IMR-90 (cell line): ENCODE results near the gene ATRAID. TPM values are rescaled to one million over a fixed set of nuclear protein-coding genes. Genes with fewer than 3 reads are reported as not detected.

Experiments used
- ATAC-seq: fragments of 200-7000 bp; cut with Tn5 transposase; 2 replicates; pipeline ENCODE4 v1.9.1; 2020; ENCODE audit warnings: low read depth, mild to moderate bottlenecking, moderate library complexity
- BruUV-seq: library from RNA; stranded (reverse); fragments of 400-500 nt; replicated peaks from 2 replicates; lab custom pipeline; 2021; lab: Mats Ljungman, UMichigan
- CTCF ChIA-PET: fragments of 300-600 bp; formaldehyde crosslinking; extraction: SDS; loops from one replicate; lab custom pipeline; 2021; ENCODE audit warnings: antibody characterized with exemption; lab: Yijun Ruan, JAX
- POLR2A ChIA-PET: fragments of 300-600 bp; sonication (Branson Sonifier 250); formaldehyde crosslinking; loops from one replicate; lab custom pipeline; 2022; ENCODE audit warnings: antibody characterized with exemption; ENCODE audit not compliant: unreplicated experiment; lab: Charles Lee
- DNase-seq: peaks from one replicate; pipeline ENCODE4 v3.0.0; 2013
- H2AFZ ChIP-seq: replicated peaks from 2 replicates; pipeline ENCODE3; 2013; ENCODE audit warnings: low read length, mild to moderate bottlenecking; ENCODE audit not compliant: poor library complexity
- H2AK5ac ChIP-seq: 2 replicates; pipeline ENCODE4 v1.6.1; 2013; ENCODE audit warnings: low read depth, low read length, inconsistent platforms
- H2AK9ac ChIP-seq: replicated peaks from 2 replicates; pipeline ENCODE3; 2013; ENCODE audit warnings: mild to moderate bottlenecking, low read depth, low read length, moderate library complexity; ENCODE audit not compliant: poor library complexity
- H2BK120ac ChIP-seq: 2 replicates; pipeline ENCODE4 v1.6.1; 2013; ENCODE audit warnings: low read depth, low read length, inconsistent platforms
- H2BK15ac ChIP-seq: 3 replicates; pipeline ENCODE4 v1.6.1; 2013; ENCODE audit warnings: low read depth, low read length, inconsistent platforms
- H2BK20ac ChIP-seq: 2 replicates; pipeline ENCODE4 v1.6.1; 2013; ENCODE audit warnings: low read depth, mild to moderate bottlenecking, inconsistent platforms, low read length, moderate library complexity
- H2BK5ac ChIP-seq: 2 replicates; pipeline ENCODE4 v1.6.1; 2013; ENCODE audit warnings: mild to moderate bottlenecking, low read depth, low read length, inconsistent platforms; ENCODE audit not compliant: poor library complexity, severe bottlenecking
- H3K14ac ChIP-seq: replicated peaks from 2 replicates; pipeline ENCODE4 v1.6.1; 2013; ENCODE audit warnings: low read depth, low read length, inconsistent platforms
- H3K18ac ChIP-seq: 2 replicates; pipeline ENCODE4 v1.6.1; 2013; ENCODE audit warnings: low read depth, low read length, control low read depth
- H3K23ac ChIP-seq: 2 replicates; pipeline ENCODE4 v1.6.1; 2013; ENCODE audit warnings: low read depth, low read length, inconsistent platforms
- H3K27ac ChIP-seq: 2 replicates; pipeline ENCODE4 v1.5.1; 2013; ENCODE audit warnings: mild to moderate bottlenecking, control low read depth, low read length; ENCODE audit not compliant: insufficient read depth
- H3K27me3 ChIP-seq: 2 replicates; pipeline ENCODE4 v1.6.1; 2013; ENCODE audit warnings: low read length; ENCODE audit not compliant: control insufficient read depth, insufficient read depth
- H3K36me3 ChIP-seq: 2 replicates; pipeline ENCODE4 v1.6.1; 2013; ENCODE audit warnings: low read length, mixed read lengths; ENCODE audit not compliant: control insufficient read depth, insufficient read depth
- H3K4ac ChIP-seq: 2 replicates; pipeline ENCODE4 v1.6.1; 2013; ENCODE audit warnings: low read depth, low read length, inconsistent platforms
- H3K4me1 ChIP-seq: 2 replicates; pipeline ENCODE4 v1.6.1; 2013; ENCODE audit warnings: low read length, mixed read lengths; ENCODE audit not compliant: control insufficient read depth, insufficient read depth
- H3K4me2 ChIP-seq: 2 replicates; pipeline ENCODE4 v1.6.1; 2013; ENCODE audit warnings: low read depth, mild to moderate bottlenecking, control low read depth, low read length, moderate library complexity
- H3K4me3 ChIP-seq: 2 replicates; pipeline ENCODE4 v1.5.1; 2013; ENCODE audit warnings: low read depth, mild to moderate bottlenecking, control low read depth, low read length, moderate library complexity; ENCODE audit not compliant: insufficient read depth
- H3K56ac ChIP-seq: 2 replicates; pipeline ENCODE4 v1.6.1; 2013; ENCODE audit warnings: low read length, inconsistent platforms; ENCODE audit not compliant: insufficient read depth; ENCODE audit errors: extremely low read depth
- H3K79me1 ChIP-seq, 2 experiments: 2 replicates each; pipeline ENCODE4 v1.6.1; 2013; ENCODE audit warnings: low read length in 2 of 2, inconsistent platforms in 1 of 2, low read depth in 1 of 2
- H3K9ac ChIP-seq: 2 replicates; pipeline ENCODE4 v1.6.1; 2013; ENCODE audit warnings: low read depth, low read length, control low read depth
- H3K9me1 ChIP-seq: 2 replicates; pipeline ENCODE4 v1.6.1; 2013; ENCODE audit warnings: low read length, inconsistent platforms; ENCODE audit not compliant: insufficient read depth
- H3K9me3 ChIP-seq: 2 replicates; pipeline ENCODE4 v1.6.1; 2013; ENCODE audit warnings: low read length; ENCODE audit not compliant: control insufficient read depth, insufficient read depth
- H4K20me1 ChIP-seq: 2 replicates; pipeline ENCODE4 v1.6.1; 2013; ENCODE audit warnings: low read length, inconsistent platforms; ENCODE audit not compliant: insufficient read depth
- H4K5ac ChIP-seq: 2 replicates; pipeline ENCODE4 v1.6.1; 2013; ENCODE audit warnings: mild to moderate bottlenecking, low read depth, low read length, control low read depth
- H4K8ac ChIP-seq, 2 experiments: 2 replicates each; pipeline ENCODE4 v1.6.1; 2013; ENCODE audit warnings: low read depth in 2 of 2, low read length in 2 of 2, control low read depth in 1 of 2, inconsistent platforms in 1 of 2
- H4K91ac ChIP-seq: 2 replicates; pipeline ENCODE4 v1.6.1; 2013; ENCODE audit warnings: low read depth, low read length, inconsistent platforms; ENCODE audit not compliant: insufficient read depth
- BHLHE40 ChIP-seq: fragments of 150-350 bp; IDR thresholded peaks from 2 replicates; pipeline ENCODE4 v1.6.1; 2016; ENCODE audit warnings: mild to moderate bottlenecking, low read depth, low read length
- CEBPB ChIP-seq: IDR thresholded peaks from 2 replicates; pipeline ENCODE4 v1.6.1; 2012; ENCODE audit warnings: low read depth, low read length, improper control_type of control experiment
- CHD1 ChIP-seq: IDR thresholded peaks from 2 replicates; pipeline ENCODE4 v1.6.1; 2012; ENCODE audit warnings: low read depth, low read length, improper control_type of control experiment
- FOS ChIP-seq: fragments of 150-350 bp; IDR thresholded peaks from 2 replicates; pipeline ENCODE4 v1.6.1; 2016; ENCODE audit warnings: low read depth, low read length
- MAFK ChIP-seq: IDR thresholded peaks from 2 replicates; pipeline ENCODE4 v1.6.1; 2012; ENCODE audit warnings: low read depth, low read length, improper control_type of control experiment
- MAZ ChIP-seq: IDR thresholded peaks from 2 replicates; pipeline ENCODE4 v1.6.1; 2012; ENCODE audit warnings: low read depth, mild to moderate bottlenecking, low read length, improper control_type of control experiment, moderate library complexity, borderline replicate concordance
- NFE2L2 ChIP-seq: fragments of 150-350 bp; IDR thresholded peaks from 2 replicates; pipeline ENCODE4 v1.6.1; 2016; ENCODE audit warnings: low read depth, mild to moderate bottlenecking, low read length
- RAD21 ChIP-seq: IDR thresholded peaks from 2 replicates; pipeline ENCODE4 v1.6.1; 2012; ENCODE audit warnings: low read length, improper control_type of control experiment
- RCOR1 ChIP-seq: IDR thresholded peaks from 2 replicates; pipeline ENCODE4 v1.6.1; 2012; ENCODE audit warnings: mild to moderate bottlenecking, low read length, improper control_type of control experiment; ENCODE audit not compliant: insufficient replicate concordance
- RFX5 ChIP-seq: IDR thresholded peaks from 2 replicates; pipeline ENCODE4 v1.8.0; 2012; ENCODE audit warnings: low read depth, mild to moderate bottlenecking, low read length, moderate library complexity
- SMC3 ChIP-seq: fragments of 150-350 bp; IDR thresholded peaks from 2 replicates; pipeline ENCODE4 v1.6.1; 2016; ENCODE audit warnings: low read depth, mild to moderate bottlenecking, antibody characterized with exemption, low read length, moderate library complexity
- WGBS, 2 experiments: methylation state at CpG; one replicate each; pipeline versions ENCODE4 v1.1.5 to v1.1.7; 2013; ENCODE audit warnings: missing lambda C conversion rate in 2 of 2; ENCODE audit not compliant: insufficient read length in 1 of 2; ENCODE audit errors: extremely low coverage in 2 of 2; 5-methylcytosine and 5-hydroxymethylcytosine counted together
- dilution Hi-C: fragments of 300-500 bp; cut with HindIII; formaldehyde crosslinking; loops from one replicate; pipeline ENCODE4 v1.14.3; 2018; ENCODE audit warnings: low sequenced_read_pairs; ENCODE audit not compliant: unreplicated experiment
- in situ Hi-C: fragments of 300-500 bp; cut with MboI; formaldehyde crosslinking; loops from 3 replicates; pipeline ENCODE4 v1.14.3; 2019; ENCODE audit warnings: low sequenced_read_pairs, inconsistent platforms, mixed read lengths
- intact Hi-C: fragments of 100-400 bp; cut with micrococcal nuclease; formaldehyde crosslinking; loops from 2 replicates; pipeline ENCODE4 v1.10.0; 2022
- polyA plus RNA-seq, 3 experiments: library from polyadenylated mRNA; depleted of rRNA; stranded (reverse); fragments of >200 nt; gene quantifications; 2 replicates each; pipeline ENCODE4 v1.2.3, GENCODE V29; 2012; ENCODE audit warnings: low replicate concordance in 1 of 3
- total RNA-seq: library from RNA; depleted of rRNA; stranded (reverse); fragments of >200 nt; gene quantifications from 2 replicates; pipeline ENCODE4 v1.2.3, GENCODE V29; 2012
- TF ChIP-seq, protein P1 (sequence below): fragments of 150-350 bp; IDR thresholded peaks from 2 replicates; pipeline ENCODE4 v1.6.1; 2017; ENCODE audit warnings: mild to moderate bottlenecking, antibody characterized with exemption, low read length, low read depth
- TF ChIP-seq, protein P2 (sequence below): fragments of 150-350 bp; IDR thresholded peaks from 2 replicates; pipeline ENCODE4 v1.6.1; 2016; ENCODE audit warnings: low read depth, mild to moderate bottlenecking, low read length, moderate library complexity, borderline replicate concordance
- TF ChIP-seq, protein P3 (sequence below): conservative IDR thresholded peaks from 2 replicates; pipeline ENCODE4 v1.5.1; 2012; ENCODE audit warnings: mild to moderate bottlenecking, low read depth, low read length, improper control_type of control experiment

Gene ATRAID
- total and polyA plus RNA-seq, 2 of the 4 experiments (the other 2 are of a cell fraction) = 138 to 173 TPM

DNA sequence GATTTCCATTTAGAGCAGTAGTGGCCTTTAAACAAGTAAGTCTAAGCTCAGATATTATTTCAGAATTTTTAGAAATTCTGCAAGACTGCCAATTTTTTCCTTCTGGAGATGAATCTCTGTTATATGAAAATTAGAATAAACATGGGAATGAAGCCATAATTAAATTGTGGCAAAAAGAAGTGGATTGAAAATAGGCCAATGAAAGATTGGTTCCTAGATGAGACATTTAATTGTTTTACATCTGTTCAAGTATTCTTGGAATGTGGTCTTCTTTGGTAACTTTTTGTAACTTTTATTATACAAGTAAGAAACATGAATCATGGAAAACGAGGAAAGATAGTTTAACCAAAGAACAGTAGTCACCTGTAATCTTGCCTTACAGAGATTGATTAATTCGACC, 15.7 kb downstream of the ATRAID start:
- no peak for TF ChIP-seq NFE2L2
- TF ChIP-seq RAD21 = no peak
- TF ChIP-seq, protein P1, sequence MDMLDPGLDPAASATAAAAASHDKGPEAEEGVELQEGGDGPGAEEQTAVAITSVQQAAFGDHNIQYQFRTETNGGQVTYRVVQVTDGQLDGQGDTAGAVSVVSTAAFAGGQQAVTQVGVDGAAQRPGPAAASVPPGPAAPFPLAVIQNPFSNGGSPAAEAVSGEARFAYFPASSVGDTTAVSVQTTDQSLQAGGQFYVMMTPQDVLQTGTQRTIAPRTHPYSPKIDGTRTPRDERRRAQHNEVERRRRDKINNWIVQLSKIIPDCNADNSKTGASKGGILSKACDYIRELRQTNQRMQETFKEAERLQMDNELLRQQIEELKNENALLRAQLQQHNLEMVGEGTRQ = no peak
- no peak for TF ChIP-seq SMC3
- no peak for TF ChIP-seq CEBPB
- TF ChIP-seq BHLHE40 = no peak
- no peak for TF ChIP-seq FOS
- TF ChIP-seq RCOR1 = no peak
- no peak for TF ChIP-seq RFX5
- TF ChIP-seq MAZ = no peak
- TF ChIP-seq, protein P2, sequence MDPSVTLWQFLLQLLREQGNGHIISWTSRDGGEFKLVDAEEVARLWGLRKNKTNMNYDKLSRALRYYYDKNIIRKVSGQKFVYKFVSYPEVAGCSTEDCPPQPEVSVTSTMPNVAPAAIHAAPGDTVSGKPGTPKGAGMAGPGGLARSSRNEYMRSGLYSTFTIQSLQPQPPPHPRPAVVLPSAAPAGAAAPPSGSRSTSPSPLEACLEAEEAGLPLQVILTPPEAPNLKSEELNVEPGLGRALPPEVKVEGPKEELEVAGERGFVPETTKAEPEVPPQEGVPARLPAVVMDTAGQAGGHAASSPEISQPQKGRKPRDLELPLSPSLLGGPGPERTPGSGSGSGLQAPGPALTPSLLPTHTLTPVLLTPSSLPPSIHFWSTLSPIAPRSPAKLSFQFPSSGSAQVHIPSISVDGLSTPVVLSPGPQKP = no peak
- no peak for TF ChIP-seq MAFK
- TF ChIP-seq, protein P3, sequence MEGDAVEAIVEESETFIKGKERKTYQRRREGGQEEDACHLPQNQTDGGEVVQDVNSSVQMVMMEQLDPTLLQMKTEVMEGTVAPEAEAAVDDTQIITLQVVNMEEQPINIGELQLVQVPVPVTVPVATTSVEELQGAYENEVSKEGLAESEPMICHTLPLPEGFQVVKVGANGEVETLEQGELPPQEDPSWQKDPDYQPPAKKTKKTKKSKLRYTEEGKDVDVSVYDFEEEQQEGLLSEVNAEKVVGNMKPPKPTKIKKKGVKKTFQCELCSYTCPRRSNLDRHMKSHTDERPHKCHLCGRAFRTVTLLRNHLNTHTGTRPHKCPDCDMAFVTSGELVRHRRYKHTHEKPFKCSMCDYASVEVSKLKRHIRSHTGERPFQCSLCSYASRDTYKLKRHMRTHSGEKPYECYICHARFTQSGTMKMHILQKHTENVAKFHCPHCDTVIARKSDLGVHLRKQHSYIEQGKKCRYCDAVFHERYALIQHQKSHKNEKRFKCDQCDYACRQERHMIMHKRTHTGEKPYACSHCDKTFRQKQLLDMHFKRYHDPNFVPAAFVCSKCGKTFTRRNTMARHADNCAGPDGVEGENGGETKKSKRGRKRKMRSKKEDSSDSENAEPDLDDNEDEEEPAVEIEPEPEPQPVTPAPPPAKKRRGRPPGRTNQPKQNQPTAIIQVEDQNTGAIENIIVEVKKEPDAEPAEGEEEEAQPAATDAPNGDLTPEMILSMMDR = no peak
- TF ChIP-seq CHD1 = no peak
- Histone ChIP-seq H4K20me1 (no peaks in the 10 kb centered on the region), H3K23ac (no peak overlapping the region), H3K79me1 (no peaks in the 10 kb centered on the region; a peak in 1 of 4 replicates), H2BK20ac (no peak overlapping the region), H4K8ac (no peak overlapping the region), H3K4me2 (no peak overlapping the region), H4K5ac (no peak overlapping the region), H2AFZ (no peak overlapping the region), H3K9me1 (no peaks in the 10 kb centered on the region; the same call in 1 of the 2 replicates), H2BK120ac (no peak overlapping the region), H2BK5ac (no peak overlapping the region), H3K27me3 (no peaks in the 10 kb centered on the region), H3K9me3 (no peaks in the 10 kb centered on the region), H3K56ac (no peak overlapping the region), H3K9ac (no peak overlapping the region), H2BK15ac (no peak overlapping the region), H3K36me3 (peaks cover 55% of the 10 kb centered on the region), H3K4me3 (no peak overlapping the region), H3K14ac (no peak overlapping the region), H4K91ac (no peak overlapping the region), H2AK9ac (no peak overlapping the region), H3K27ac (no peak overlapping the region), H2AK5ac (no peak overlapping the region), H3K4ac (no peak overlapping the region), H3K4me1 (no peaks in the 10 kb centered on the region), H3K18ac (no peak overlapping the region)
- dilution Hi-C loops = no loop called here
- in situ Hi-C loops = no loop called here
- POLR2A ChIA-PET = no interaction called here
- no TSS peak for BruUV-seq
- ATAC-seq (no peak), DNase-seq (no peak)
- WGBS, 2 experiments = no CpG with 5 or more reads among the region's 2 CpGs
- intact Hi-C loops = no loop called here
- CTCF ChIA-PET = no interaction called here
